Measurements from ENCODE around the gene PRCP.
A peak's percentile ranks its signal among the peaks of the same experiment; 100 is the strongest.

The PRCP gene

GRCh38 chr11:82907371-82907770 lies 7.1 kb upstream of the PRCP start:
- no peak for DNase-seq (ENCODE audit: low read depth, low spot score)

- DNase-seq (ENCODE audit: low read depth, low spot score): no peak
Observed at GRCh38 chr11:82906931-82907330, 6.7 kb upstream of the PRCP start.

- DNase-seq (ENCODE audit: low read depth, low spot score): no peak
Observed at GRCh38 chr11:82906236-82906635, 6.0 kb upstream of the PRCP start.

GRCh38 chr11:82903843-82904586 lies 3.8 kb upstream of the PRCP start:
- DNase-seq (ENCODE audit: low read depth, low spot score): no peak

- no peak for DNase-seq (ENCODE audit: low read depth, low spot score)
Observed at GRCh38 chr11:82902880-82903279, 2.6 kb upstream of the PRCP start.

- no peak for DNase-seq (ENCODE audit: low read depth, low spot score)
Observed at GRCh38 chr11:82901922-82902485, 1.8 kb upstream of the PRCP start.

GRCh38 chr11:82901165-82901921 lies 1.1 kb upstream of the PRCP start, which contains the start of gene DDIAS:
Gene DDIAS, plus strand, starts transcription at chr11:82901736. Its CDS starts 13,003 bp downstream, at chr11:82914739.
- DNase-seq (ENCODE audit: low read depth, low spot score): peak; percentile 96

- DNase-seq (ENCODE audit: low read depth, low spot score): no peak
Observed at GRCh38 chr11:82899957-82900276, 313 bp downstream of the PRCP start.

- DNase-seq (ENCODE audit: low read depth, low spot score): no peak
Observed at GRCh38 chr11:82899186-82899820, 927 bp downstream of the PRCP start.

- DNase-seq (ENCODE audit: low read depth, low spot score): no peak
Observed at GRCh38 chr11:82898241-82898640, 2.0 kb downstream of the PRCP start.

- DNase-seq (ENCODE audit: low read depth, low spot score): no peak
Observed at GRCh38 chr11:82896183-82896582, 4.0 kb downstream of the PRCP start.

GRCh38 chr11:82895437-82896091 lies 4.7 kb downstream of the PRCP start:
- no peak for DNase-seq (ENCODE audit: low read depth, low spot score)

- DNase-seq (ENCODE audit: low read depth, low spot score): no peak
Observed at GRCh38 chr11:82892611-82893169, 7.5 kb downstream of the PRCP start.

- DNase-seq (ENCODE audit: low read depth, low spot score): no peak
Observed at GRCh38 chr11:82890936-82891335, 9.3 kb downstream of the PRCP start.

- DNase-seq (ENCODE audit: low read depth, low spot score): no peak
Observed at GRCh38 chr11:82890002-82890341, 10.3 kb downstream of the PRCP start.

- DNase-seq (ENCODE audit: low read depth, low spot score): no peak
Observed at GRCh38 chr11:82889133-82890001, 10.9 kb downstream of the PRCP start.

GRCh38 chr11:82883853-82884252 lies 16.4 kb downstream of the PRCP start:
- DNase-seq (ENCODE audit: low read depth, low spot score): no peak

GRCh38 chr11:82874646-82875523 lies 25.3 kb downstream of the PRCP start:
- no peak for DNase-seq (ENCODE audit: low read depth, low spot score)

- no peak for DNase-seq (ENCODE audit: low read depth, low spot score)
Observed at GRCh38 chr11:82873919-82874333, 26.3 kb downstream of the PRCP start.
